Skeletal muscle tissue (tissue), 4 donors: ENCODE results near the gene CADPS. TPM values are rescaled to one million over a fixed set of nuclear protein-coding genes. Genes with fewer than 3 reads are reported as not detected.

Experiments
- H3K27ac ChIP-seq: one replicate; pipeline ENCODE4 v1.7.0; 2013; ENCODE audit warnings: mild to moderate bottlenecking, low read depth, low read length, inconsistent platforms
- H3K27me3 ChIP-seq, 3 donors: one replicate each; pipeline ENCODE4 v1.7.0; 2013; ENCODE audit warnings: low read length in 3 of 3; ENCODE audit not compliant: control insufficient read depth in 3 of 3, insufficient read depth in 3 of 3
- H3K36me3 ChIP-seq, 3 donors: one replicate each; pipeline ENCODE4 v1.7.0; 2013; ENCODE audit warnings: low read length in 3 of 3; ENCODE audit not compliant: control insufficient read depth in 3 of 3, insufficient read depth in 3 of 3
- H3K4me1 ChIP-seq, 3 donors: one replicate each; pipeline ENCODE4 v1.7.0; 2013; ENCODE audit warnings: low read length in 3 of 3, mild to moderate bottlenecking in 3 of 3; ENCODE audit not compliant: control insufficient read depth in 3 of 3, insufficient read depth in 3 of 3
- H3K4me3 ChIP-seq, 3 donors: one replicate each; pipeline ENCODE4 v1.7.0; 2013; ENCODE audit warnings: low read length in 3 of 3
- H3K9ac ChIP-seq, 3 donors: one replicate each; pipeline ENCODE4 v1.7.0; 2013; ENCODE audit warnings: low read length in 3 of 3, mild to moderate bottlenecking in 3 of 3, moderate library complexity in 2 of 3, low read depth in 1 of 3
- H3K9me3 ChIP-seq, 3 donors: one replicate each; pipeline ENCODE4 v1.7.0; 2013; ENCODE audit warnings: low read length in 3 of 3; ENCODE audit not compliant: control insufficient read depth in 3 of 3
- total RNA-seq: library from RNA; depleted of rRNA; stranded (reverse); fragments of >200 nt; gene quantifications from one replicate; pipeline ENCODE4 v1.2.3, GENCODE V29; 2014
- donor health status: Osteomylitis.

Gene CADPS
- total RNA-seq, 1 donor from 2014 or later: 1.0 TPM

GRCh38 chr3:62451211-62451887 is 423.9 kb downstream of the CADPS start:
- Histone ChIP-seq H3K9ac (no peak overlapping the region), H3K9me3 (no peaks in the 10 kb centered on the region), H3K4me3 (no peak overlapping the region), H3K36me3 (no peaks in the 10 kb centered on the region), H3K27me3 (peaks cover 0 to 3% (median 2%) of the 10 kb centered on the region in 3 donors), H3K27ac (no peak overlapping the region), H3K4me1 (no peaks in the 10 kb centered on the region)

- no peaks in the 10 kb centered on the region for H3K4me1 ChIP-seq
- peaks cover 0 to 3% (median 2%) of the 10 kb centered on the region in 3 donors for H3K27me3 ChIP-seq
- H3K4me3 ChIP-seq: no peak overlapping the region
- no peak overlapping the region for H3K27ac ChIP-seq
- H3K36me3 ChIP-seq: no peaks in the 10 kb centered on the region
- no peak overlapping the region for H3K9ac ChIP-seq
- no peaks in the 10 kb centered on the region for H3K9me3 ChIP-seq
Measured at GRCh38 chr3:62446337-62446940, 428.8 kb downstream of the CADPS start.

DNA sequence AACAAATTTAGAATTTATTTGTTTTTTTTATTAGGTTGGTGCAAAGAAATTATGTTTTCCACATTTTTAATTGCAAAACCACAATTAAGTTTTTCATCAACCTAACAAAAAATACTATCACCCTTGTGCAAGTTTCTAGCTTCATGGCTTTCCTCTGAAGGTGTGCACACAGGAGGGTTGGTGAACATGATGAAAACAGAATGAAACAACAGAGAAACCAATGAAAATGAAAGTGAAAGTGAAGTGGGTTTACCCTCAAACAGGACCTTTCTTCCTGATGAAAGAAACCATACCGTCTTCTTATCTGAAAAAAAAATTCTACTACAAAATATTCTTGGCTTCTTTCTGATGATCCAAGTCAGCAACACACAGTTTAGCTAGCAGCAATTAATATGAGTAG is 429.9 kb downstream of the CADPS start:
- Histone ChIP-seq H3K27me3 (peaks cover 0 to 3% (median 2%) of the 10 kb centered on the region in 3 donors), H3K4me1 (no peaks in the 10 kb centered on the region), H3K9me3 (no peaks in the 10 kb centered on the region), H3K27ac (no peak overlapping the region), H3K4me3 (no peak overlapping the region), H3K9ac (no peak overlapping the region), H3K36me3 (no peaks in the 10 kb centered on the region)

DNA sequence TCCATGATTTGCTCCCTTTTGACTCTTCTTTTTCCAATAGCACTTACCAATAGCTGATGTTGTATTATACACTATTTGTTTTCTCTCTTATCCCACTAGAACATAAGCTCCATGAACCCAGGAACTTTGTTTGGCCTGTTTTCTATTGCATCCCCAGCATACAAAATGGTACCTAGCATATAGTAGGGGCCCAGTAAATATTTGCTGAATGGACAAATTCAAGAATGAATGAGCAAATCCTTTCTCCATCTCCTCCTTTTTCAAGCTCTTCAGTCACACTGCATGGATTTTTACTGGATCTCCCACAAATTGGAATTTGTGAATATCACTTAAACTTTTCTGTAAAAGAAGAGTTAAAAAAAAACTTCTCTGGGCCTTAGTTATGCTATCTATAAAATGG is 435.2 kb downstream of the CADPS start:
- H3K4me3 ChIP-seq: no peak overlapping the region
- no peak overlapping the region for H3K27ac ChIP-seq
- H3K27me3 ChIP-seq: peaks cover 0 to 13% (median 3%) of the 10 kb centered on the region in 3 donors
- no peaks in the 10 kb centered on the region for H3K36me3 ChIP-seq
- H3K4me1 ChIP-seq: no peaks in the 10 kb centered on the region
- H3K9ac ChIP-seq: no peak overlapping the region
- no peaks in the 10 kb centered on the region for H3K9me3 ChIP-seq

DNA sequence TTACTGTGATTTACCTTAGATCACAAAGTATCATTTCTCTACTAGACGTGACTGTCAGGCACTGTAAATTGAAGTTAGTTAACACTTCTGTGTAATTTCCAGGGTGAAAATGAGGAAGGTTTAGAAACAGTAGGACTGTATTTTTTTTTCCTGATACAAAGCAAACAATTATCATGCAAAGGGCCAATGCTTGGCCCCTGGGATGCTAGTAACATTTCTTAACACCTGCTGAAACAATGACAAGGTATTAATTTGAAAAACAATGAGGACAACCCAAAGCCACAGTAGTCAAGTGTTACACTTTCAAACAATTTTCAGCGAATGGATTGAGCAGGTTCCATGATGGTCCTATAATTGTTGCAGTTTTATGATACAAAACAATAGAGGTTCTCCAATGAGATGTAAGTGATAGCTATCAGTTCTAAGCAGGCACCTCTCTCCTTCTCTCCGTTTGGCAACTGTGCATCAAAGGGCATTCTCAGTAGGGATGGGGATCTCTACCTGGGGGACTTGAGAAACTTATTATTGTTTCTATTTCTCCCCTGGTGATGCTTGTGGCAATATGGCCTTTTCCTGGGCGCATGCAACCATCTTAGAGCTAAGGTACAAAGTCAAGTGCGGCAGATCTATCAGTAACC is 435.9 kb downstream of the CADPS start:
- Histone ChIP-seq H3K27ac (no peak overlapping the region), H3K9me3 (no peaks in the 10 kb centered on the region), H3K27me3 (peaks cover 0 to 17% (median 3%) of the 10 kb centered on the region in 3 donors), H3K4me1 (no peaks in the 10 kb centered on the region), H3K9ac (no peak overlapping the region), H3K36me3 (no peaks in the 10 kb centered on the region), H3K4me3 (no peak overlapping the region)

GRCh38 chr3:62436785-62437184 is 438.4 kb downstream of the CADPS start:
- no peak overlapping the region for H3K9ac ChIP-seq
- no peak overlapping the region for H3K27ac ChIP-seq
- no peaks in the 10 kb centered on the region for H3K4me1 ChIP-seq
- no peak overlapping the region for H3K4me3 ChIP-seq
- H3K9me3 ChIP-seq: no peaks in the 10 kb centered on the region
- H3K27me3 ChIP-seq: peaks cover 0 to 22% (median 3%) of the 10 kb centered on the region in 3 donors
- H3K36me3 ChIP-seq: no peaks in the 10 kb centered on the region

- Histone ChIP-seq H3K36me3 (no peaks in the 10 kb centered on the region), H3K9ac (no peak overlapping the region), H3K9me3 (no peaks in the 10 kb centered on the region), H3K4me3 (no peak overlapping the region), H3K4me1 (no peaks in the 10 kb centered on the region), H3K27ac (no peak overlapping the region), H3K27me3 (peaks cover 0 to 20% (median 3%) of the 10 kb centered on the region in 3 donors)
Measured at GRCh38 chr3:62433396-62433795, 441.8 kb downstream of the CADPS start.

GRCh38 chr3:62421207-62421606 is 454.0 kb downstream of the CADPS start:
- H3K4me1 ChIP-seq: no peaks in the 10 kb centered on the region
- peaks cover 0 to 6% (median 4%) of the 10 kb centered on the region in 3 donors for H3K27me3 ChIP-seq
- H3K36me3 ChIP-seq: no peaks in the 10 kb centered on the region
- no peak overlapping the region for H3K27ac ChIP-seq
- no peak overlapping the region for H3K9ac ChIP-seq
- H3K9me3 ChIP-seq: no peaks in the 10 kb centered on the region
- no peak overlapping the region for H3K4me3 ChIP-seq

- Histone ChIP-seq H3K4me1 (no peaks in the 10 kb centered on the region), H3K9me3 (no peaks in the 10 kb centered on the region), H3K27me3 (no peaks in the 10 kb centered on the region), H3K9ac (no peak overlapping the region), H3K27ac (no peak overlapping the region), H3K36me3 (no peaks in the 10 kb centered on the region), H3K4me3 (no peak overlapping the region)
Measured at GRCh38 chr3:62416144-62416543, 459.1 kb downstream of the CADPS start.

DNA sequence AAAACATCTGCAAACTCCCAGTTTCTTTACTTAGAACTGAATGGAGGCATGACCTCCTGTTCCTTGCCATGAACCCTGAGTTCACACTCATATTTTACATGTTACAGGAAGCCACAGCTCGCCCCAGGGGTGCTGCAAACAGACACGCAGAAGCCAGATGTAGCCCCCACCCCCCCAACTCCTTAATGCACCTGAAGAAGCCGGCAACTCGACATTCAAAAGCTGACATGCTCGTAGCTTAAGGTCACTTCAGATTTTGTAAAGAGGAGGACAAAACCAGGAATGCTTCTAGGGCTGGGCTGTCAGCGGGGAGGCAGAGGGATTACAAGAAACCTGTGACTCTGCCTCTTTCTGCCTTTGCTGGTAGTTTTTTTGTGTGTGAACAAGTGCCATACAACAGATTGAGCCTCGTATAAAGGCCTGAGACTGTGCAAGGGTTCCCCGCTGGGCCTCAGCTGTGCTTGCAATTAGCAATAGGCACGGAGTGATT is 459.9 kb downstream of the CADPS start:
- no peak overlapping the region for H3K4me3 ChIP-seq
- H3K36me3 ChIP-seq: no peaks in the 10 kb centered on the region
- H3K4me1 ChIP-seq: no peaks in the 10 kb centered on the region
- no peaks in the 10 kb centered on the region for H3K9me3 ChIP-seq
- no peaks in the 10 kb centered on the region for H3K27me3 ChIP-seq
- no peak overlapping the region for H3K27ac ChIP-seq
- H3K9ac ChIP-seq: no peak overlapping the region
